ENCODE results near the gene NRGN.

The NRGN gene

GRCh38 chr11:124761301-124762104, 21.8 kb downstream of the NRGN start:
- no peaks in the 10 kb centered on the region for H3K79me2 ChIP-seq
- H3K27ac ChIP-seq = peak overlapping the region; percentile 77
- H2AFZ ChIP-seq = no peak overlapping the region
- peaks cover 6% of the 10 kb centered on the region for H3K4me1 ChIP-seq
- H3K9me3 ChIP-seq (ENCODE audit: control insufficient read depth, low read length) = no peaks in the 10 kb centered on the region
- H3K4me2 ChIP-seq (ENCODE audit: low read length) = peak overlapping the region; percentile 55
- H3K9ac ChIP-seq = no peak overlapping the region
- H3K4me3 ChIP-seq (ENCODE audit: low read depth, low read length) = peak overlapping the region; percentile 57
- no peak for TF ChIP-seq CTCF (IDR thresholded peaks at IDR 0.05)
- no peaks in the 10 kb centered on the region for H3K36me3 ChIP-seq (ENCODE audit: control insufficient read depth, insufficient read depth, low read length)
- no peaks in the 10 kb centered on the region for H3K27me3 ChIP-seq (ENCODE audit: control insufficient read depth, insufficient read depth, low read length)

GRCh38 chr11:124762105-124762623, 22.4 kb downstream of the NRGN start, which contains the start of gene ESAM:
ESAM (minus strand) TSS chr11:124762290; CDS start chr11:124762154, 136 bp downstream.
- no peaks in the 10 kb centered on the region for H3K79me2 ChIP-seq
- H3K4me2 ChIP-seq (ENCODE audit: low read length) = peak within 1 kb of the TSS; percentile 78
- no peaks in the 10 kb centered on the region for H3K36me3 ChIP-seq (ENCODE audit: control insufficient read depth, insufficient read depth, low read length)
- peak within 1 kb of the TSS; percentile 77 for H3K27ac ChIP-seq
- H3K9me3 ChIP-seq (ENCODE audit: control insufficient read depth, low read length) = no peaks in the 10 kb centered on the region
- H3K9ac ChIP-seq = no peak within 1 kb of the TSS
- TF ChIP-seq CTCF (IDR thresholded peaks at IDR 0.05) = no peak
- no peaks in the 10 kb centered on the region for H3K27me3 ChIP-seq (ENCODE audit: control insufficient read depth, insufficient read depth, low read length)
- H3K4me3 ChIP-seq (ENCODE audit: low read depth, low read length) = peak within 1 kb of the TSS; percentile 57
- peaks cover 6% of the 10 kb centered on the region for H3K4me1 ChIP-seq
- peak within 1 kb of the TSS; percentile 56 for H2AFZ ChIP-seq

- Histone ChIP-seq H3K4me3 (ENCODE audit: low read depth, low read length) (peak overlapping the region; percentile 37), H3K4me1 (peaks cover 6% of the 10 kb centered on the region), H3K27me3 (ENCODE audit: control insufficient read depth, insufficient read depth, low read length) (no peaks in the 10 kb centered on the region), H3K4me2 (ENCODE audit: low read length) (peak overlapping the region; percentile 78), H3K79me2 (no peaks in the 10 kb centered on the region), H3K27ac (peak overlapping the region; percentile 32), H3K9ac (no peak overlapping the region), H3K9me3 (ENCODE audit: control insufficient read depth, low read length) (no peaks in the 10 kb centered on the region), H3K36me3 (ENCODE audit: control insufficient read depth, insufficient read depth, low read length) (no peaks in the 10 kb centered on the region), H2AFZ (peak overlapping the region; percentile 56)
- no peak for TF ChIP-seq CTCF (IDR thresholded peaks at IDR 0.05)
Measured at GRCh38 chr11:124762624-124763155, 22.9 kb downstream of the NRGN start.

GRCh38 chr11:124763156-124763947, 23.6 kb downstream of the NRGN start:
- peak overlapping the region; percentile 78 for H3K4me2 ChIP-seq (ENCODE audit: low read length)
- no peaks in the 10 kb centered on the region for H3K9me3 ChIP-seq (ENCODE audit: control insufficient read depth, low read length)
- peak overlapping the region; percentile 56 for H2AFZ ChIP-seq
- H3K27me3 ChIP-seq (ENCODE audit: control insufficient read depth, insufficient read depth, low read length) = no peaks in the 10 kb centered on the region
- H3K9ac ChIP-seq = no peak overlapping the region
- TF ChIP-seq CTCF (IDR thresholded peaks at IDR 0.05) = peak; percentile 64
- peak overlapping the region; percentile 37 for H3K4me3 ChIP-seq (ENCODE audit: low read depth, low read length)
- peak overlapping the region; percentile 63 for H3K27ac ChIP-seq
- H3K79me2 ChIP-seq = no peaks in the 10 kb centered on the region
- peaks cover 6% of the 10 kb centered on the region for H3K4me1 ChIP-seq
- H3K36me3 ChIP-seq (ENCODE audit: control insufficient read depth, insufficient read depth, low read length) = no peaks in the 10 kb centered on the region
